ENCODE measurements around the gene SLC24A4. TPM values are rescaled to one million over a fixed set of nuclear protein-coding genes. Genes with fewer than 3 reads are reported as not detected.

Gene SLC24A4
- polyA plus RNA-seq, 1 donor, result 0.25 TPM

- peak; percentile 43 for DNase-seq
Observed at GRCh38 chr14:92437729-92438285, 114.8 kb downstream of the SLC24A4 start.

- no peak for DNase-seq
Observed at GRCh38 chr14:92439537-92440344, 116.8 kb downstream of the SLC24A4 start.

DNA sequence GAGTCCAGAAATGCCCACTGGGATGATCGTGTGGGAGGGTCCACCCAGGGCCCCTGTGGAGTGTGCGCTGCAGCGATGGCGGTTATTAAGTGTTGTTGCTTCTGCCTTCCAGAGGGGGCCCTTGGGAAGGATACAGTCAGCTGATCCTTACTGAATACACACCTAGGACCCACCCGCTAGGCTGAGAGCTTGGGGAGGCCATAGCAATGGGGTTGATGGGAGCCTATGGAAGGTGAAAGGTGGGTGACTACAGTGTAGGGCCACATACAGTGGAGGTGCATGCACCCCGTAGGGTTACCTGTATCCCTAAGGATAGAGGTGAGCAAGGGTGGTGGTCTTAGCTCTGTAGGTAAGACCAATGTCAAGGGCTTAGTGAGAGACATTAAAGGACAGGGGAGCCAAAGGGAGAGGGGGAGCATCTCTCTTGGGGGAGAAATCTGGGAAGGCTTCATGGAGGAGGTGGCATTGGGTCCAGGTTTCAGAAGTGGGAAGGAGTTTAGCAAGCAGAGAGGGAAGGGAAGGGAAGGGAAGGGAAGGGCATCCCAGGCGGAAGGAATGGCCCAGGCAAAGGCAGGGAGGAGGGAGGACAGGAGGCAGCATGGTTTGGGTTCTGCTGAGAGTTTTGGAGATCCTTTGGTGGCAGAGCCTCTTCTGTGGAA lies 117.5 kb downstream of the SLC24A4 start:
- DNase-seq, result no peak

DNA sequence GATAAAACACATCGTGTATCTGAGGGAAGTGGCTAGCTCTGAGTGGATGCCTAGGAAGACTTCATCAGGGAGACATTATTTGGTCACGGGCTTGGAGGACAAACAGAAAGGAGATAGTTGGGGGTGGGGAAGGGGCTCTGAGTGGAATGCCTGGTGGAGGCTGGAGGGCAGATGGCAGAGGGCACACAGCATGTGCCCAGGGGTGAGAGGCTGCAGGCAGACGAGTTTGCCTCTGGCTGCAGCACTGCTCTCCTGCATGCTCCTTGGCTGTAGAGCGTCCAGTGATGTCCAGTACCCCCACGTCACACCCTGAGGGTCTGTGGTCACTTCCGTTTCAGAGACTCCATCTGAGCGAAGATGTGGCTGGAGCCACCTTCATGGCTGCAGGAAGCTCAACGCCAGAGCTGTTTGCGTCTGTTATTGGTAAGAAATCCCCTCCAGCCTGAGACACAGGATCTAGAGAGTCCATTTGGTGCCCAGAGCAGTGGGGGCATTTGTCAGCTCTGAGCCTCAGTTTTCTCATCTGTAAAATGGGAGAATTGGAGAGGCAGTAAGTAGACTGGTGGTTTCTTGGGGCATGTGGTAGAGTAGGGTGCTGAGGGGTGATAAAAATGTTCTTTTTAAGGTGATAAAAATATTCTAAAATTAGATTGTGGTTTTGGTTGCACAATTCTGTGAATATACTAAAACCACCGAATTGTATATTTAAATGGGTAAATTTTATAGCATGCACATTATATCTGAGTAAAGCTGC lies 119.0 kb downstream of the SLC24A4 start:
- no peak for DNase-seq

DNA sequence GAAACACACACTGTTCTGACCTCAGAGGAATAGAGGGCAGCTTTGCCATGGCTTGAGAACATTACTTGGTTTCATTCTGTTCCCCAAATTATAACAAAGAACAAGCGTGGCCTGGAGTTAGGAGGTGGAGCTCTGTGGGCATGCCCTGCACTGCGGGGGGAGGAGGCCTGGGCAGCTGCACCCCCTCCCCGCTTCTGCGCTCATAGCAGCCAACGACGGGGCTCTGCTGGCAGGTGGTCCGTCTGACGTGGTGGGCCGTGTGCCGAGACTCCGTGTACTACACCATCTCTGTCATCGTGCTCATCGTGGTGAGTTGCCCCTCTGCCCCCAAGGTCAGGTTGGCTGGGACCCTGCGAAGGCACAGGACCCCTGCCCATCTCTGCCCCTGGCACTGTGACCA lies 120.2 kb downstream of the SLC24A4 start:
- no peak for DNase-seq

- DNase-seq, result no peak
Observed at GRCh38 chr14:92443741-92444140, 120.8 kb downstream of the SLC24A4 start.

DNA sequence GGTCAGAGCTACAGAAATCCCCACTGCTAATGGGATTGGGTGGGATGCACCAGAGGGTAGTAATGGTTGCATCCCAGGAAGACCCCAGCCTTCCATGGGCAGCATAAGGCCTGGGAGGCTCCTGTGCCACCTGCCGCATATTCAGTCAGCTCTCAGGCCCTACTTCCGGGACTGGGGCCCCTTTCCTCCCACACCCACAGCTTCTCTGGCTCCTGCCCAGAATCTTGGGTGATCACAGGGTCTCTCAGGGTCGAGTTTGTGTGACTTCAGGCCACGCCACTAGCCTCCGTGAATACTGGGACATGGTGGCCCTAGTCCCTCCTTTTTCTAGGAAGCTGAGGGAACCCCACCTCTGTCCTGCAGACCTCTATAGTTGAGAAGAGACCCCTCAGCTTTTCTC lies 123.8 kb downstream of the SLC24A4 start:
- DNase-seq, result no peak

- no peak for DNase-seq
Observed at GRCh38 chr14:92447416-92448197, 124.6 kb downstream of the SLC24A4 start.

- DNase-seq, result no peak
Observed at GRCh38 chr14:92448786-92449185, 125.8 kb downstream of the SLC24A4 start.

- DNase-seq, result no peak
Observed at GRCh38 chr14:92449404-92450181, 126.6 kb downstream of the SLC24A4 start.

GRCh38 chr14:92450351-92451070 lies 127.5 kb downstream of the SLC24A4 start:
- DNase-seq, result no peak

DNA sequence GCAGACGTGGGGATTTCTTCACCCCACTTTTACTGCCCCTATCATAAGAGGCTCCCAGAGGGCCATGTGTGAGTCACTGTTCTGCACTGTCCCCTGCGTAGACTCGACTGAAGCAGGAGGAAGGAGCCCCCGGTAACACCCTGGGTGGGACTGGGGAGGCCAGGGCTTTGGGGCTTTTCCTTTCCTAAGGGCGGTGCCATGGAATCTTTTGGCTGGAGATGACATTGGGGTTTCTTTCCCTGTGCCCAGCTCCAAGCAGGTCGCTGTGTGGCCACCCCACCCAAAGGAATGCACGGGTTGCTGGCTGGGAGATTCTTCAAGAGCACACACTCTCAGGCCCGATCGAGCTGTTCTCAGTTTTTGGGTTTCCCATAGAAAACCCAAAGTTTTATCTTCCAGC lies 128.3 kb downstream of the SLC24A4 start:
- no peak for DNase-seq

DNA sequence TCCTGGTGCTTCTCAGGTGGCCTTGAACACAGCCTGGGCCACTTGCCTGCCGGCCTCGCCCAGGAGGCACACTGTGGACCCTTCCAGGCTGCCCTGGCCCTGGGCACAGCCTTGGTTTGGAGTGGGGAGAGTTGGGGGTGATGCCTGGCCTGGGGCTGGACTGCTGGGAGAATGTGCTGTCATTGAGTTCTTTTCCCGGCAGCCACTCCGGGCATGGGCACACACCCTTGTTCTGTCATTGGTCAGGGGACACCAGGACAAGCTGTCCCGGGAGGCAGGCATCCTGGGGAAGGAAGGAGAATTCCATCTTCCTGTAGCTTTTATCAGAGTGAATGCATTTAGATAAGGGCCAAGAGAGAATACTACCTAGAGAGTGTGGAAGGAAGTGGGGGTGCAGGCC lies 128.8 kb downstream of the SLC24A4 start:
- no peak for DNase-seq

DNA sequence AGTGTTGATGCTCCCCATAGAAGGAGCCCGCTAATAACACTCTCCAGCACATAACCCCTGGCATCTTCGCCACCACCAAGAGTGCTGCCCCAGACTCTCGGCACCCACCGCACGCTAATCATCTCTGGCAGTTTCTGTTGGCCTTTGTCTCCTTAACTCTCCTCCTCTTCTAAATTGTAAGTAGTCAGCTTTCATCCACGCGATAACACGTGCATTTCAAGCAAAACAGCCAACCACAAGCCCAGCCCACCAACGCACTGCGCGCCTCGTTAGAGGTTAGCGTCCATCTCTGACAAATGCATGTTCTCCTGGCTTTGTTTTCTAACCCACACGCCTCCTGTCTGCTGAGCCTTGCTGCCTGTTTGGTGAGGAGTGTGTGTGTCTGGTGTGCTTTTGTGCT lies 129.5 kb downstream of the SLC24A4 start:
- DNase-seq, result no peak

GRCh38 chr14:92453691-92454090 lies 130.7 kb downstream of the SLC24A4 start:
- DNase-seq, result no peak

- DNase-seq, result no peak
Observed at GRCh38 chr14:92455231-92455630, 132.3 kb downstream of the SLC24A4 start.

DNA sequence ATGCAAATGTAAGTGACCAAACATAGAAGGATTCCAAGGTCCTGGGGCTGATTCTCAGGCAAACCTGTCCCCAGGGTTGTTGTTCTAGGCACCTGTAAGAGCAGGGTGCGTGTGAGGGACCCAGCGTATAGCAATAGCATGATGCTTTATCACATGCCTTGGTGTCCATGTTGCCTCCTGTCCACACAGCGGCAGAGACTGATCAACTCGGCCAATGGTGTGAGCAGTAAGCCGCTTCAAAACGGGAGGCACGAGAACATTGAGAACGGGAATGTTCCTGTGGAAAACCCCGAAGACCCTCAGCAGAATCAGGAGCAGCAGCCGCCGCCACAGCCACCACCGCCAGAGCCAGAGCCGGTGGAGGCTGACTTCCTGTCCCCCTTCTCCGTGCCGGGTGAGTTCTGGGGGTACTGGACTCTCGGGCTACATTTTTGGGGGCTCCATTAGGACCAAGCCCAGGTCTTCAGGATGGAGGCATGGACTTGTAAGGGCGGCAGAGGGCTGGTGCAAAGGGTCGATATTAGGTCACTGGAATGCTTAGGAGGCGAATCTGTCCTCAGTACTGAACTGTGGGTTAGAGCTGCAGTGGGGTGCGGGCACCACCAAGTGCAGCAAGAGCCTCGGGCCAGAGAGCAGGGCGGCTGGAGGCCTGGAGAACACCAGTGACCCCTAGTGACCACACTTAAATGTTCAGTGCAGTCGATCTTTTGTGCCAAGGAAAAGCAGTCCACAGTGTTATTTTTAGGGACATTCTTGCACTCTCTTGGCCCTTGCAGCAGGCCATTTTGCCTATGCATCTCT lies 133.4 kb downstream of the SLC24A4 start:
- DNase-seq, result peak; percentile 44

DNA sequence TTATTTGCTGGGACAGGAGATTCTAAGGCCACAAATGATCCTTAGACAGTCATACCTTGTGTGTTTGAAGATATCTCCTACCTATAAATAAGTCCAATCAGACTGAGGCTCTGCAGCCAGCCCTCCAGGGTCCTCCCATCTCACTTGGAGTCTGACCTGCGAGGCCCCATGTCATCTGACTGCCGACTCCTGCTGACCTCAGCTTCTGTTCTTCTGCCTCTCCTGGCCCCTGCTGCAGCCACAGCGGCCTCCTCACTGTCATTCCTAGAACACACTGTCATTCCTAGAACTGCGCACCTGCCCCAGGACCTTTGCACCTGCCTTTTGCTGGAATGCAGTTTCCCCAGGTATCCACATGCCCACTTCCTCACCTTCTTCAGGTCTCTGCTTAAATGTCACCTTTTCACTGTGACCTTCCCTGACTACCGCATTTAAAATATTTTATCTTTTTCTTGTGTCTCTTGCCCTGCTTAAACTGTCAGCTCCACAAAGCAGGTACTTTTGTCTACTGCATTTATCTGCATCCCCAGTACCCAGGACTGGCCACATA lies 134.1 kb downstream of the SLC24A4 start:
- DNase-seq, result no peak
